ENCODE results near the gene KXD1.

Gene KXD1

GRCh38 chr19:18601875-18602274 lies 44.2 kb downstream of the KXD1 start:
- no peak for DNase-seq (ENCODE audit: low read depth in 2 of 2)

- DNase-seq (ENCODE audit: low read depth in 2 of 2): no peak
Measured at GRCh38 chr19:18603255-18603957, 45.7 kb downstream of the KXD1 start.

GRCh38 chr19:18603958-18604819 lies 46.5 kb downstream of the KXD1 start:
- no peak for DNase-seq (ENCODE audit: low read depth in 2 of 2)

- no peak for DNase-seq (ENCODE audit: low read depth in 2 of 2)
Measured at GRCh38 chr19:18604820-18605159, 47.1 kb downstream of the KXD1 start.

- no peak for DNase-seq (ENCODE audit: low read depth in 2 of 2)
Measured at GRCh38 chr19:18605196-18605545, 47.5 kb downstream of the KXD1 start.

GRCh38 chr19:18605546-18606280 lies 48.0 kb downstream of the KXD1 start:
- DNase-seq (ENCODE audit: low read depth in 2 of 2): no peak

GRCh38 chr19:18606281-18607225 lies 48.9 kb downstream of the KXD1 start, which contains the start of gene CRLF1:
TSS of gene CRLF1 (minus strand) at chr19:18606799. CDS start at chr19:18606656, 143 bp downstream.
- DNase-seq (ENCODE audit: low read depth in 2 of 2): no peak

GRCh38 chr19:18607226-18608101 lies 49.8 kb downstream of the KXD1 start:
- no peak for DNase-seq (ENCODE audit: low read depth in 2 of 2)

- no peak for DNase-seq (ENCODE audit: low read depth in 2 of 2)
Measured at GRCh38 chr19:18608102-18608804, 50.6 kb downstream of the KXD1 start.

- no peak for DNase-seq (ENCODE audit: low read depth in 2 of 2)
Measured at GRCh38 chr19:18608805-18609716, 51.4 kb downstream of the KXD1 start.

- no peak for DNase-seq (ENCODE audit: low read depth in 2 of 2)
Measured at GRCh38 chr19:18609717-18610051, 52.0 kb downstream of the KXD1 start.

- no peak for DNase-seq (ENCODE audit: low read depth in 2 of 2)
Measured at GRCh38 chr19:18610245-18610555, 52.5 kb downstream of the KXD1 start.

- no peak for DNase-seq (ENCODE audit: low read depth in 2 of 2)
Measured at GRCh38 chr19:18610556-18611326, 53.1 kb downstream of the KXD1 start.

GRCh38 chr19:18611327-18612050 lies 53.8 kb downstream of the KXD1 start:
- DNase-seq (ENCODE audit: low read depth in 2 of 2): no peak

GRCh38 chr19:18612051-18612771 lies 54.5 kb downstream of the KXD1 start:
- no peak for DNase-seq (ENCODE audit: low read depth in 2 of 2)

GRCh38 chr19:18612772-18613588 lies 55.3 kb downstream of the KXD1 start, which contains the start of gene TMEM59L:
TSS of gene TMEM59L (plus strand) at chr19:18612870. CDS start at chr19:18612959, 89 bp downstream.
- DNase-seq (ENCODE audit: low read depth in 2 of 2): no peak
